SK-N-SH (cell line): ENCODE data around the gene SPEF2. TPM values are rescaled to one million over a fixed set of nuclear protein-coding genes. Genes with fewer than 3 reads are reported as not detected.

ENCODE experiments used
- CTCF ChIA-PET: fragments of 300-600, 350-600 bp; formaldehyde crosslinking; extraction: SDS; loops from one replicate; lab custom pipeline; 2021; lab: Yijun Ruan, JAX
- POLR2A ChIA-PET: fragments of 350-600 bp; sonication (Branson Sonifier 250); formaldehyde crosslinking; extraction: SDS; loops from one replicate; lab custom pipeline; 2020; ENCODE audit warnings: antibody characterized with exemption, inconsistent platforms; lab: Yijun Ruan, JAX
- DNase-seq: peaks from one replicate; pipeline ENCODE4 v3.0.0; 2012
- H2AFZ ChIP-seq: fragments of 200-600 bp; sonication (generic); 2 replicates; pipeline ENCODE4 v1.8.1; 2016; ENCODE audit warnings: antibody characterized with exemption, mild to moderate bottlenecking, low read depth
- H3F3A ChIP-seq: fragments of 200-600 bp; sonication (generic); replicated peaks from 2 replicates; pipeline ENCODE3; 2016; ENCODE audit warnings: antibody characterized with exemption, mild to moderate bottlenecking; ENCODE audit not compliant: insufficient read depth
- H3K27ac ChIP-seq, 2 experiments: fragments of 200-500 bp in 1 of 2; fragments of 200-600 bp in 1 of 2; sonication (Bioruptor generic) in 1 of 2; sonication (generic), shearing (Covaris generic) in 1 of 2; 2 replicates each; pipeline versions ENCODE4 v1.5.1 to v1.6.1; 2014 to 2016; ENCODE audit warnings: low read depth in 2 of 2, inconsistent platforms in 1 of 2, low read length in 1 of 2, mild to moderate bottlenecking in 1 of 2, mixed read lengths in 1 of 2
- H3K27me3 ChIP-seq: fragments of 200-600 bp; sonication (generic), shearing (Covaris generic); 2 replicates; pipeline ENCODE4 v1.6.1; 2016; ENCODE audit warnings: mixed run types; ENCODE audit not compliant: insufficient read depth
- H3K36me3 ChIP-seq, 2 experiments: fragments of 200-500 bp in 1 of 2; fragments of 200-600 bp in 1 of 2; sonication (Bioruptor generic) in 1 of 2; sonication (generic) in 1 of 2; replicated peaks in 1 of 2; 2 replicates each; pipeline versions ENCODE3 to v1.5.1; 2014 to 2016; ENCODE audit warnings: low read length in 1 of 2, mild to moderate bottlenecking in 1 of 2; ENCODE audit not compliant: insufficient read depth in 2 of 2, control insufficient read depth in 1 of 2
- H3K4me1 ChIP-seq, 2 experiments: fragments of 200-500 bp in 1 of 2; fragments of 200-600 bp in 1 of 2; sonication (Bioruptor generic) in 1 of 2; sonication (generic), shearing (Covaris generic) in 1 of 2; 2 replicates each; pipeline versions ENCODE4 v1.5.1 to v1.6.1; 2014 to 2016; ENCODE audit warnings: low read depth in 1 of 2, low read length in 1 of 2, mixed run types in 1 of 2; ENCODE audit not compliant: insufficient read depth in 2 of 2, control insufficient read depth in 1 of 2
- H3K4me2 ChIP-seq: fragments of 200-600 bp; sonication (generic), shearing (Covaris generic); 2 replicates; pipeline ENCODE4 v1.6.1; 2017; ENCODE audit warnings: mixed run types
- H3K4me3 ChIP-seq, 2 experiments: fragments of 200-500 bp in 1 of 2; fragments of 200-600 bp in 1 of 2; sonication (Bioruptor generic) in 1 of 2; sonication (generic), shearing (Covaris generic) in 1 of 2; 2 replicates each; pipeline versions ENCODE4 v1.5.1 to v1.8.1; 2014 to 2016; ENCODE audit warnings: low read depth in 2 of 2, inconsistent platforms in 1 of 2, low read length in 1 of 2, mild to moderate bottlenecking in 1 of 2, mixed read lengths in 1 of 2, moderate library complexity in 1 of 2
- H3K79me2 ChIP-seq: fragments of 200-600 bp; sonication (generic); 2 replicates; pipeline ENCODE4 v1.8.1; 2017; ENCODE audit warnings: mild to moderate bottlenecking; ENCODE audit not compliant: insufficient read depth
- H3K9ac ChIP-seq: fragments of 200-600 bp; sonication (generic); 2 replicates; pipeline ENCODE4 v1.6.1; 2017; ENCODE audit warnings: mixed run types
- H3K9me2 ChIP-seq: fragments of 200-600 bp; sonication (generic); 2 replicates; pipeline ENCODE4 v1.6.1; 2017; ENCODE audit warnings: mixed run types
- H3K9me3 ChIP-seq: fragments of 200-600 bp; sonication (generic); 2 replicates; pipeline ENCODE4 v1.6.1; 2017; ENCODE audit warnings: mixed run types, mild to moderate bottlenecking, moderate library complexity
- H4K20me1 ChIP-seq: fragments of 200-600 bp; sonication (generic); 2 replicates; pipeline ENCODE4 v1.6.1; 2017; ENCODE audit warnings: mild to moderate bottlenecking, mixed run types; ENCODE audit not compliant: insufficient read depth
- CHD2 ChIP-seq: fragments of 150-350 bp; IDR thresholded peaks from 2 replicates; pipeline ENCODE4 v1.6.1; 2018; ENCODE audit warnings: low read length; ENCODE audit not compliant: partially characterized antibody
- ELF1 ChIP-seq: IDR thresholded peaks from 2 replicates; pipeline ENCODE4 v1.4.0; 2012
- EP300 ChIP-seq, 2 experiments: IDR thresholded peaks; 2 replicates each; pipeline versions ENCODE4 v1.4.0 to v1.6.1; 2012; ENCODE audit warnings: borderline replicate concordance in 1 of 2, low read depth in 1 of 2, low read length in 1 of 2
- FOSL2 ChIP-seq: IDR thresholded peaks from 2 replicates; pipeline ENCODE4 v1.4.0; 2012; ENCODE audit warnings: low read depth, mild to moderate bottlenecking, moderate library complexity, borderline replicate concordance
- FOXJ3 ChIP-seq: sonication (generic); formaldehyde crosslinking; IDR thresholded peaks from 2 replicates; pipeline ENCODE4 v1.5.1; 2020; ENCODE audit warnings: mild to moderate bottlenecking, missing genetic modification reagents
- FOXM1 ChIP-seq: IDR thresholded peaks from 2 replicates; pipeline ENCODE4 v1.4.0; 2012; ENCODE audit warnings: low read depth, mild to moderate bottlenecking
- JUND ChIP-seq: IDR thresholded peaks from 2 replicates; pipeline ENCODE4 v1.4.0; 2012
- MEF2A ChIP-seq: IDR thresholded peaks from 2 replicates; pipeline ENCODE4 v1.4.0; 2012; ENCODE audit warnings: low read depth, borderline replicate concordance
- NFIC ChIP-seq: IDR thresholded peaks from 2 replicates; pipeline ENCODE4 v1.4.0; 2012; ENCODE audit warnings: borderline replicate concordance
- NRF1 ChIP-seq: IDR thresholded peaks from 2 replicates; pipeline ENCODE4 v1.6.1; 2012; ENCODE audit warnings: low read depth, mild to moderate bottlenecking, low read length
- PBX3 ChIP-seq: IDR thresholded peaks from 2 replicates; pipeline ENCODE4; 2012
- RAD21 ChIP-seq: IDR thresholded peaks from 2 replicates; pipeline ENCODE4 v1.6.1; 2012; ENCODE audit warnings: mild to moderate bottlenecking, low read length
- REST ChIP-seq: IDR thresholded peaks from 2 replicates; pipeline ENCODE4 v1.6.1; 2012; ENCODE audit warnings: mild to moderate bottlenecking, low read depth, low read length, moderate library complexity
- RFX5 ChIP-seq: IDR thresholded peaks from 2 replicates; pipeline ENCODE4 v1.6.1; 2012; ENCODE audit warnings: mild to moderate bottlenecking, improper control_type of control experiment, low read length
- RXRA ChIP-seq: IDR thresholded peaks from 2 replicates; pipeline ENCODE4 v1.4.0; 2012; ENCODE audit warnings: low read depth, mild to moderate bottlenecking, borderline replicate concordance
- SIN3A ChIP-seq: IDR thresholded peaks from 2 replicates; pipeline ENCODE4 v1.6.1; 2012; ENCODE audit warnings: low read depth, mild to moderate bottlenecking, low read length, moderate library complexity, borderline replicate concordance
- SMC3 ChIP-seq: IDR thresholded peaks from 2 replicates; pipeline ENCODE4 v1.6.1; 2012; ENCODE audit warnings: low read depth, low read length, improper control_type of control experiment
- TAF1 ChIP-seq: IDR thresholded peaks from 2 replicates; pipeline ENCODE4 v1.6.1; 2012; ENCODE audit warnings: low read depth, mild to moderate bottlenecking, low read length, moderate library complexity, borderline replicate concordance
- USF1 ChIP-seq: IDR thresholded peaks from 2 replicates; pipeline ENCODE4 v1.4.0; 2012; ENCODE audit warnings: low read depth, borderline replicate concordance
- USF2 ChIP-seq: fragments of 150-350 bp; IDR thresholded peaks from 2 replicates; pipeline ENCODE4 v1.6.1; 2017; ENCODE audit warnings: antibody characterized with exemption, low read length, low read depth, borderline replicate concordance
- WGBS: methylation state at CpG from one replicate; pipeline ENCODE4 v1.1.6; 2017; ENCODE audit warnings: low lambda C conversion rate; 5-methylcytosine and 5-hydroxymethylcytosine counted together
- polyA plus RNA-seq, 3 experiments: library from polyadenylated mRNA; depleted of rRNA; stranded (reverse); fragments of >200 nt; gene quantifications; 2 replicates each; pipeline ENCODE4 v1.2.3, GENCODE V29; 2012

The SPEF2 gene
- polyA plus RNA-seq, 1 of the 3 experiments (the other 2 are of a cell fraction) = 1.6 TPM

GRCh38 chr5:35794684-35795375, 177.2 kb downstream of the SPEF2 start:
- 0 out of 4 replicates have a peak, but pooled peaks cover 0 to 6% of the 10 kb centered on the region in 2 experiments for H3K4me1 ChIP-seq
- H2AFZ ChIP-seq = no peak overlapping the region
- CTCF ChIA-PET = interaction anchor here (2.2 kb wide), 1 partner anchor 17 kb away, joined by 7 read pairs; no protein-coding TSS in a partner anchor
- H3K4me2 ChIP-seq = no peak overlapping the region
- WGBS = 74% methylated on average over 8 of the region's 8 CpGs
- H3K9me2 ChIP-seq = no peaks in the 10 kb centered on the region
- H3K9ac ChIP-seq = no peak overlapping the region
- H3K79me2 ChIP-seq = no peaks in the 10 kb centered on the region
- no peaks in the 10 kb centered on the region for H3K9me3 ChIP-seq
- H3K36me3 ChIP-seq = no peaks in the 10 kb centered on the region
- TF ChIP-seq NRF1 = no peak
- no peak for TF ChIP-seq USF1
- TF ChIP-seq TAF1 = no peak
- TF ChIP-seq MEF2A = no peak
- TF ChIP-seq ELF1 = no peak
- no peak for TF ChIP-seq CHD2
- TF ChIP-seq, all 33 proteins: peak for 0
- H3K27me3 ChIP-seq = no peaks in the 10 kb centered on the region
- no peak overlapping the region for H3K27ac ChIP-seq
- no peak for DNase-seq
- H3K4me3 ChIP-seq = no peak overlapping the region
- POLR2A ChIA-PET = no interaction called here
- no peaks in the 10 kb centered on the region for H4K20me1 ChIP-seq
- H3F3A ChIP-seq = no peaks in the 10 kb centered on the region

GRCh38 chr5:35799181-35799580, 181.5 kb downstream of the SPEF2 start:
- Histone ChIP-seq H3K9me2 (no peaks in the 10 kb centered on the region), H3K4me2 (no peak overlapping the region), H3K9ac (no peak overlapping the region), H3K79me2 (no peaks in the 10 kb centered on the region), H3K4me1 (peaks cover 17% of the 10 kb centered on the region in 2 experiments; a peak in 3 of 4 replicates), H3K27ac (no peak overlapping the region), H3F3A (no peaks in the 10 kb centered on the region), H3K36me3 (no peaks in the 10 kb centered on the region), H3K4me3 (no peak overlapping the region), H3K27me3 (no peaks in the 10 kb centered on the region), H2AFZ (no peak overlapping the region), H4K20me1 (no peaks in the 10 kb centered on the region), H3K9me3 (no peaks in the 10 kb centered on the region)
- no peak for DNase-seq
- TF ChIP-seq TAF1 = no peak
- no peak for TF ChIP-seq USF2
- no peak for TF ChIP-seq CHD2
- TF ChIP-seq NRF1 = no peak
- no peak for TF ChIP-seq SMC3
- no peak for TF ChIP-seq JUND
- TF ChIP-seq REST = no peak
- no peak for TF ChIP-seq FOSL2
- no peak for TF ChIP-seq FOXM1
- no peak for TF ChIP-seq MEF2A
- TF ChIP-seq EP300 (IDR thresholded peaks at IDR 0.05; ENCODE audit: borderline replicate concordance in 1 of 2, low read depth in 1 of 2, low read length in 1 of 2) = no peak
- no peak for TF ChIP-seq PBX3
- TF ChIP-seq USF1 = no peak
- TF ChIP-seq RXRA = no peak
- TF ChIP-seq SIN3A = no peak
- no peak for TF ChIP-seq RAD21
- TF ChIP-seq NFIC = no peak
- TF ChIP-seq RFX5 = no peak
- no peak for TF ChIP-seq FOXJ3
- ChIA-PET POLR2A (no interaction called here), CTCF (interaction anchor here (0.6 kb wide), 1 partner anchor 1142 kb away, joined by 4 read pairs; no protein-coding TSS in a partner anchor)
